CD14-positive monocyte (primary cell): ENCODE data around the gene SHANK3. TPM values are rescaled to one million over a fixed set of nuclear protein-coding genes. Genes with fewer than 3 reads are reported as not detected.
"Not testable (repeated sequence)": the region's sequence is repeated elsewhere in the genome, so short reads cannot be mapped to it uniquely, and the experiment has no call there.

Source experiments
- DNase-seq, 3 donors: peaks; one replicate each; pipeline ENCODE4 v3.0.0-alpha.2; 2011 to 2022
- H2AFZ ChIP-seq: 2 replicates; pipeline ENCODE4 v1.6.0; 2012; ENCODE audit warnings: mild to moderate bottlenecking, low read depth, low read length, inconsistent platforms; ENCODE audit not compliant: insufficient read depth, poor library complexity, severe bottlenecking
- H3K27ac ChIP-seq, 2 donors: 1 replicate in 1 of 2; 2 replicates in 1 of 2; pipeline ENCODE4 v1.5.1; 2012 to 2013; ENCODE audit warnings: low read length in 2 of 2, control low read depth in 1 of 2, inconsistent platforms in 1 of 2, low read depth in 1 of 2, mild to moderate bottlenecking in 1 of 2
- H3K27me3 ChIP-seq, 2 donors: one replicate each; pipeline versions ENCODE4 v1.6.0 to v1.6.1; 2011 to 2013; ENCODE audit warnings: low read length in 2 of 2; ENCODE audit not compliant: control insufficient read depth in 2 of 2, insufficient read depth in 2 of 2
- H3K36me3 ChIP-seq, 2 donors: replicated peaks in 1 of 2; 1 replicate in 1 of 2; 2 replicates in 1 of 2; pipeline versions ENCODE4 v1.5.1 to v1.6.1; 2012 to 2013; ENCODE audit warnings: low read length in 2 of 2, control low read depth in 1 of 2, inconsistent platforms in 1 of 2, mild to moderate bottlenecking in 1 of 2; ENCODE audit not compliant: insufficient read depth in 2 of 2, control insufficient read depth in 1 of 2
- H3K4me1 ChIP-seq, 2 donors: 1 replicate in 1 of 2; 2 replicates in 1 of 2; pipeline versions ENCODE4 v1.5.1 to v1.6.1; 2012 to 2013; ENCODE audit warnings: low read length in 2 of 2, control low read depth in 1 of 2, inconsistent platforms in 1 of 2, mild to moderate bottlenecking in 1 of 2, moderate library complexity in 1 of 2; ENCODE audit not compliant: insufficient read depth in 2 of 2, control insufficient read depth in 1 of 2
- H3K4me2 ChIP-seq: replicated peaks from 2 replicates; pipeline ENCODE3; 2012; ENCODE audit warnings: low read length, moderate library complexity, mild to moderate bottlenecking; ENCODE audit not compliant: poor library complexity, severe bottlenecking; ENCODE audit errors: extremely low read depth
- H3K4me3 ChIP-seq, 3 experiments: fragments of 200-600 bp in 1 of 3; sonication (generic) in 1 of 3; replicated peaks in 1 of 3; 1 replicate in 2 of 3; 2 replicates in 1 of 3; pipeline ENCODE4 v1.5.1; 2011 to 2013; ENCODE audit warnings: low read length in 3 of 3, mild to moderate bottlenecking in 3 of 3, control low read depth in 2 of 3, low read depth in 2 of 3, inconsistent platforms in 1 of 3, moderate library complexity in 1 of 3
- H3K79me2 ChIP-seq: 2 replicates; pipeline ENCODE4 v1.6.0; 2012; ENCODE audit warnings: mild to moderate bottlenecking, control low read depth, inconsistent platforms, low read length, moderate library complexity; ENCODE audit not compliant: insufficient read depth
- H3K9ac ChIP-seq: 2 replicates; pipeline ENCODE4 v1.6.0; 2017; ENCODE audit warnings: low read length, mild to moderate bottlenecking; ENCODE audit not compliant: insufficient read depth, poor library complexity, severe bottlenecking
- H3K9me3 ChIP-seq, 2 donors: replicated peaks in 1 of 2; 1 replicate in 1 of 2; 2 replicates in 1 of 2; pipeline versions ENCODE4 v1.5.1 to v1.6.1; 2012 to 2013; ENCODE audit warnings: low read length in 2 of 2, control low read depth in 1 of 2; ENCODE audit not compliant: control insufficient read depth in 1 of 2, insufficient read depth in 1 of 2
- H4K20me1 ChIP-seq: 2 replicates; pipeline ENCODE4 v1.6.0; 2012; ENCODE audit warnings: mild to moderate bottlenecking, low read length, control low read depth, moderate library complexity; ENCODE audit not compliant: insufficient read depth
- H3K27ac Mint-ChIP-seq, 7 donors: one replicate each; pipeline ENCODE4 v1.8.0; 2020; ENCODE audit warnings: mild to moderate bottlenecking in 7 of 7, mixed read lengths in 7 of 7, moderate library complexity in 6 of 7, inconsistent platforms in 2 of 7
- H3K27me3 Mint-ChIP-seq, 3 donors: one replicate each; pipeline ENCODE4 v1.8.0; 2021 to 2022; ENCODE audit warnings: low read depth in 3 of 3, mild to moderate bottlenecking in 3 of 3, mixed read lengths in 3 of 3, moderate library complexity in 3 of 3, inconsistent platforms in 1 of 3
- H3K36me3 Mint-ChIP-seq, 2 donors: one replicate each; pipeline ENCODE4 v1.8.0; 2020; ENCODE audit warnings: mixed read lengths in 2 of 2, inconsistent platforms in 1 of 2, mild to moderate bottlenecking in 1 of 2
- H3K4me1 Mint-ChIP-seq: one replicate; pipeline ENCODE4 v1.8.0; 2020; ENCODE audit warnings: mild to moderate bottlenecking, mixed read lengths
- H3K4me3 Mint-ChIP-seq, 2 donors: one replicate each; pipeline ENCODE4 v1.8.0; 2020; ENCODE audit warnings: mild to moderate bottlenecking in 2 of 2, mixed read lengths in 2 of 2, moderate library complexity in 1 of 2
- H3K9me3 Mint-ChIP-seq, 7 donors: one replicate each; pipeline ENCODE4 v1.8.0; 2020 to 2022; ENCODE audit warnings: mixed read lengths in 7 of 7, mild to moderate bottlenecking in 6 of 7, moderate library complexity in 6 of 7, inconsistent platforms in 2 of 7
- WGBS: methylation state at CpG from one replicate; pipeline ENCODE4 v1.1.5; 2013; ENCODE audit warnings: missing lambda C conversion rate; ENCODE audit not compliant: insufficient coverage; 5-methylcytosine and 5-hydroxymethylcytosine counted together
- intact Hi-C, 2 donors: fragments of 100-400 bp; cut with micrococcal nuclease; formaldehyde crosslinking; loops; one replicate each; pipeline versions ENCODE4 v1.15.0 to v1.15.1; 2023
- polyA plus RNA-seq, 3 donors: library from polyadenylated mRNA; depleted of rRNA in 1 of 3; unstranded in 2 of 3; stranded (reverse) in 1 of 3; fragments of 300-500 nt in 2 of 3; fragments of >200 nt in 1 of 3; fragmentation: Illumina TruSeq in 2 of 3; gene quantifications; 1 replicate in 2 of 3; 2 replicates in 1 of 3; pipeline ENCODE4 v1.2.3, GENCODE V29; 2012 to 2021
- TF ChIP-seq, protein P1 (sequence below): fragments of 200-600 bp; IDR thresholded peaks from one replicate; pipeline ENCODE4 v1.8.0; 2022; ENCODE audit warnings: antibody characterized with exemption, mild to moderate bottlenecking

The SHANK3 gene
- polyA plus RNA-seq, 3 donors = not detected

DNA sequence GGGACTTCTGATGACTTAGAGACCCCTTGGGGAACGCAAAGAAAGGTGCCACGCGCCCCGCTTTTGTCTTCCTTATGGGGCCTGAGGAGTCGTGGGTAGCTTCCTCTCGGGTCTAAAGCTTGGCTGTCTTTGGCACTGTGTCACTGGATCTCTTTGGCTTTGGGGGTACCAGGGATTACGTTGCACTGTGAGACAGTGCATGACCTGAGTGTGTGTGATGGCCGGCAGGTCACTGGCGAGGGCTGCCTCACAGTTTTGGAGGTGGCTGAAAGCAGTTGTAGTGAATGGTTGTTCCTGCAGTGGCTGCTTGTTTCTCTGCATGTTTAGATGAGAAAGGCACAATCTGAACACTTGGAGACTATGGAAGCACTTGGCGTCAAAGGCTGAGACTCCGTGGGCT is 38.9 kb upstream of the SHANK3 start:
- intact Hi-C loops = no loop called here
- Histone ChIP-seq H4K20me1 (no peaks in the 10 kb centered on the region), H3K9me3 (no peaks in the 10 kb centered on the region), H2AFZ (no peak overlapping the region), H3K4me1 (peaks cover 2% of the 10 kb centered on the region in 2 donors), H3K79me2 (no peaks in the 10 kb centered on the region), H3K4me2 (no peak overlapping the region), H3K4me3 (no peak overlapping the region), H3K9ac (no peak overlapping the region), H3K27ac (no peak overlapping the region), H3K27me3 (no peaks in the 10 kb centered on the region), H3K36me3 (no peaks in the 10 kb centered on the region)
- peaks cover 5% of the 10 kb centered on the region for H3K4me1 Mint-ChIP-seq
- peaks cover 0 to 5% (median 3%) of the 10 kb centered on the region in 7 donors for H3K9me3 Mint-ChIP-seq
- H3K27me3 Mint-ChIP-seq = peaks cover 0 to 4% (median 4%) of the 10 kb centered on the region in 3 donors
- peaks cover 0 to under 1% of the 10 kb centered on the region in 2 donors for H3K36me3 Mint-ChIP-seq
- no peak overlapping the region for H3K27ac Mint-ChIP-seq
- H3K4me3 Mint-ChIP-seq = no peak overlapping the region
- DNase-seq = no peak
- WGBS = 96% methylated on average over 11 of the region's 11 CpGs
- TF ChIP-seq, protein P1, sequence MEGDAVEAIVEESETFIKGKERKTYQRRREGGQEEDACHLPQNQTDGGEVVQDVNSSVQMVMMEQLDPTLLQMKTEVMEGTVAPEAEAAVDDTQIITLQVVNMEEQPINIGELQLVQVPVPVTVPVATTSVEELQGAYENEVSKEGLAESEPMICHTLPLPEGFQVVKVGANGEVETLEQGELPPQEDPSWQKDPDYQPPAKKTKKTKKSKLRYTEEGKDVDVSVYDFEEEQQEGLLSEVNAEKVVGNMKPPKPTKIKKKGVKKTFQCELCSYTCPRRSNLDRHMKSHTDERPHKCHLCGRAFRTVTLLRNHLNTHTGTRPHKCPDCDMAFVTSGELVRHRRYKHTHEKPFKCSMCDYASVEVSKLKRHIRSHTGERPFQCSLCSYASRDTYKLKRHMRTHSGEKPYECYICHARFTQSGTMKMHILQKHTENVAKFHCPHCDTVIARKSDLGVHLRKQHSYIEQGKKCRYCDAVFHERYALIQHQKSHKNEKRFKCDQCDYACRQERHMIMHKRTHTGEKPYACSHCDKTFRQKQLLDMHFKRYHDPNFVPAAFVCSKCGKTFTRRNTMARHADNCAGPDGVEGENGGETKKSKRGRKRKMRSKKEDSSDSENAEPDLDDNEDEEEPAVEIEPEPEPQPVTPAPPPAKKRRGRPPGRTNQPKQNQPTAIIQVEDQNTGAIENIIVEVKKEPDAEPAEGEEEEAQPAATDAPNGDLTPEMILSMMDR = no peak

GRCh38 chr22:50635591-50635990 is 37.0 kb upstream of the SHANK3 start:
- WGBS = 98% methylated on average over 8 of the region's 11 CpGs
- TF ChIP-seq, protein P1 = no peak
- Histone ChIP-seq H3K4me2 (no peak overlapping the region), H3K4me3 (no peak overlapping the region), H3K4me1 (no peaks in the 10 kb centered on the region), H3K27me3 (no peaks in the 10 kb centered on the region), H4K20me1 (no peaks in the 10 kb centered on the region), H3K9ac (no peak overlapping the region), H3K79me2 (no peaks in the 10 kb centered on the region), H3K36me3 (no peaks in the 10 kb centered on the region), H3K27ac (no peak overlapping the region), H3K9me3 (no peaks in the 10 kb centered on the region), H2AFZ (no peak overlapping the region)
- Mint-ChIP-seq H3K9me3 (peaks cover 0 to 5% (median 3%) of the 10 kb centered on the region in 7 donors), H3K27me3 (peaks cover 0 to 2% (median 0%) of the 10 kb centered on the region in 3 donors), H3K27ac (peak overlapping the region in 1 of 7 donors; percentile 23), H3K4me1 (no peaks in the 10 kb centered on the region), H3K36me3 (no peaks in the 10 kb centered on the region), H3K4me3 (no peak overlapping the region)
- intact Hi-C loops = no loop called here
- DNase-seq = no peak

GRCh38 chr22:50640296-50640695 is 32.3 kb upstream of the SHANK3 start:
- H3K9ac ChIP-seq, H4K20me1 ChIP-seq, H3K4me2 ChIP-seq, H3K36me3 Mint-ChIP-seq, H3K4me3 ChIP-seq, H3K9me3 ChIP-seq, intact Hi-C loops, H3K27ac Mint-ChIP-seq, H3K27me3 Mint-ChIP-seq, H3K36me3 ChIP-seq, H3K27ac ChIP-seq, H3K27me3 ChIP-seq, H2AFZ ChIP-seq, H3K79me2 ChIP-seq, H3K9me3 Mint-ChIP-seq, H3K4me3 Mint-ChIP-seq, DNase-seq, H3K4me1 Mint-ChIP-seq: not testable (repeated sequence)
- H3K4me1 ChIP-seq = peaks cover 10 to 13% of the 10 kb centered on the region in 2 donors
- WGBS = 97% methylated on average over 6 of the region's 12 CpGs
